Measurements from ENCODE around the gene TAS1R1.
"Not testable (repeated sequence)": the region's sequence is repeated elsewhere in the genome, so short reads cannot be mapped to it uniquely, and the experiment has no call there.

Gene TAS1R1

GRCh38 chr1:6588128-6588892 is 33.2 kb downstream of the TAS1R1 start:
- in situ Hi-C loops (cut with HindIII; ENCODE audit: low sequenced_read_pairs) = no loop called here

- in situ Hi-C loops (cut with HindIII; ENCODE audit: low sequenced_read_pairs) = no loop called here
Measured at GRCh38 chr1:6588893-6589520, 33.9 kb downstream of the TAS1R1 start.

- in situ Hi-C loops (cut with HindIII; ENCODE audit: low sequenced_read_pairs) = no loop called here
Measured at GRCh38 chr1:6590046-6590445, 34.9 kb downstream of the TAS1R1 start.

- in situ Hi-C loops (cut with HindIII; ENCODE audit: low sequenced_read_pairs) = no loop called here
Measured at GRCh38 chr1:6591222-6591621, 36.1 kb downstream of the TAS1R1 start.

GRCh38 chr1:6591644-6592043 is 36.5 kb downstream of the TAS1R1 start:
- in situ Hi-C loops (cut with HindIII; ENCODE audit: low sequenced_read_pairs) = no loop called here

- in situ Hi-C loops (cut with HindIII; ENCODE audit: low sequenced_read_pairs) = no loop called here
Measured at GRCh38 chr1:6592441-6592840, 37.3 kb downstream of the TAS1R1 start.

GRCh38 chr1:6592865-6593593 is 37.9 kb downstream of the TAS1R1 start:
- in situ Hi-C loops (cut with HindIII; ENCODE audit: low sequenced_read_pairs) = no loop called here

- in situ Hi-C loops (cut with HindIII; ENCODE audit: low sequenced_read_pairs) = no loop called here
Measured at GRCh38 chr1:6593810-6594209, 38.7 kb downstream of the TAS1R1 start.

- in situ Hi-C loops (cut with HindIII; ENCODE audit: low sequenced_read_pairs) = no loop called here
Measured at GRCh38 chr1:6594977-6595740, 40.1 kb downstream of the TAS1R1 start.

GRCh38 chr1:6596351-6596750 is 41.2 kb downstream of the TAS1R1 start:
- in situ Hi-C loops (cut with HindIII; ENCODE audit: low sequenced_read_pairs) = no loop called here

- in situ Hi-C loops (cut with HindIII; ENCODE audit: low sequenced_read_pairs) = no loop called here
Measured at GRCh38 chr1:6596886-6597776, 42.0 kb downstream of the TAS1R1 start.

GRCh38 chr1:6597777-6598131 is 42.6 kb downstream of the TAS1R1 start:
- in situ Hi-C loops (cut with HindIII; ENCODE audit: low sequenced_read_pairs) = no loop called here

- in situ Hi-C loops (cut with HindIII; ENCODE audit: low sequenced_read_pairs) = no loop called here
Measured at GRCh38 chr1:6599141-6599975, 44.3 kb downstream of the TAS1R1 start.

GRCh38 chr1:6599991-6600390 is 44.9 kb downstream of the TAS1R1 start:
- in situ Hi-C loops (cut with HindIII; ENCODE audit: low sequenced_read_pairs) = not testable (repeated sequence)

GRCh38 chr1:6600410-6601048 is 45.4 kb downstream of the TAS1R1 start:
- in situ Hi-C loops (cut with HindIII; ENCODE audit: low sequenced_read_pairs) = no loop called here

GRCh38 chr1:6601049-6601922 is 46.2 kb downstream of the TAS1R1 start:
- in situ Hi-C loops (cut with HindIII; ENCODE audit: low sequenced_read_pairs) = no loop called here

- in situ Hi-C loops (cut with HindIII; ENCODE audit: low sequenced_read_pairs) = no loop called here
Measured at GRCh38 chr1:6601923-6602668, 47.0 kb downstream of the TAS1R1 start.

All from DLD1 (cell line).